ENCODE measurements around the gene AACS.

DNA sequence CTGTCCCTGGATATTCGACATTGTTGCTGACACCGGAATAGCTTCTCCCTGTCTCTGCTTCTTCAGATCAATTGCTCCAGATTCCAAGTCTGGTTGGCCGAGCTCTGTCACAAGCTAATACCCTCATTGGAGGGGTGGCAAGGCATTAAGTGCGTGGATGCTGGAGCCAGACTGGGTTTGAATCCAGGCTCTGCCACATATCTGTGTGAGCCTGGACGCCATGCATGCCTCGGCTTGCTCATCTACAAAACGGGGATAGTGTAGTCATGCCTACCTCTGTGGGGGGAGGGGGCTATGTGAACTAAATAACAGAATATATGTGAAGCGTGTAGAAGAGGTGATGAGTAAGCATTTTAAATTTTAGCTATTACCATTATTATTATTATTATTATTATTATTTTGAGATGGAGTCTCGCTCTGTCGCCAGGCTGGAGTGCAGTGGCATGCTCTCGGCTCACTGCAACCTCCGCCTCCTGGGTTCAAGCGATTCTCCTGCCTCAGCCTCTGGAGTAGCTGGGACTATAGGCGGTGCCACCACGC is 97.3 kb downstream of the AACS start:
- TF ChIP-seq, protein P1, sequence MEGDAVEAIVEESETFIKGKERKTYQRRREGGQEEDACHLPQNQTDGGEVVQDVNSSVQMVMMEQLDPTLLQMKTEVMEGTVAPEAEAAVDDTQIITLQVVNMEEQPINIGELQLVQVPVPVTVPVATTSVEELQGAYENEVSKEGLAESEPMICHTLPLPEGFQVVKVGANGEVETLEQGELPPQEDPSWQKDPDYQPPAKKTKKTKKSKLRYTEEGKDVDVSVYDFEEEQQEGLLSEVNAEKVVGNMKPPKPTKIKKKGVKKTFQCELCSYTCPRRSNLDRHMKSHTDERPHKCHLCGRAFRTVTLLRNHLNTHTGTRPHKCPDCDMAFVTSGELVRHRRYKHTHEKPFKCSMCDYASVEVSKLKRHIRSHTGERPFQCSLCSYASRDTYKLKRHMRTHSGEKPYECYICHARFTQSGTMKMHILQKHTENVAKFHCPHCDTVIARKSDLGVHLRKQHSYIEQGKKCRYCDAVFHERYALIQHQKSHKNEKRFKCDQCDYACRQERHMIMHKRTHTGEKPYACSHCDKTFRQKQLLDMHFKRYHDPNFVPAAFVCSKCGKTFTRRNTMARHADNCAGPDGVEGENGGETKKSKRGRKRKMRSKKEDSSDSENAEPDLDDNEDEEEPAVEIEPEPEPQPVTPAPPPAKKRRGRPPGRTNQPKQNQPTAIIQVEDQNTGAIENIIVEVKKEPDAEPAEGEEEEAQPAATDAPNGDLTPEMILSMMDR (IDR thresholded peaks at IDR 0.05; ENCODE audit: control extremely low read depth in 1 of 3, insufficient read depth in 1 of 3, low read depth in 1 of 3, low read length in 3 of 3): no peak
- TF ChIP-seq ATF3 (IDR thresholded peaks at IDR 0.05; ENCODE audit: insufficient read depth, low read depth, low read length) (no peak), POLR2A (IDR thresholded peaks at IDR 0.05; ENCODE audit: control extremely low read depth in 1 of 2, low read depth in 2 of 2, low read length in 2 of 2) (no peak), GABPA (IDR thresholded peaks at IDR 0.05; ENCODE audit: borderline replicate concordance, insufficient read depth, low read length) (no peak), POLR2AphosphoS5 (IDR thresholded peaks at IDR 0.05; ENCODE audit: low read depth, low read length) (no peak), YY1 (IDR thresholded peaks at IDR 0.05; ENCODE audit: low read depth, low read length) (no peak), TAF7 (optimal IDR thresholded peaks at IDR 0.05; ENCODE audit: borderline replicate concordance, low read depth, low read length) (no peak), KDM1A (IDR thresholded peaks at IDR 0.05; ENCODE audit: borderline replicate concordance, low read length) (no peak), E2F6 (IDR thresholded peaks at IDR 0.05) (no peak), RBBP5 (IDR thresholded peaks at IDR 0.05; ENCODE audit: borderline replicate concordance, low read depth, low read length) (no peak), KDM5A (IDR thresholded peaks at IDR 0.05; ENCODE audit: low read length) (no peak), CREB1 (IDR thresholded peaks at IDR 0.05) (no peak), RXRA (IDR thresholded peaks at IDR 0.05; ENCODE audit: insufficient read depth, low read depth, low read length) (no peak)
- TF ChIP-seq, protein P2, sequence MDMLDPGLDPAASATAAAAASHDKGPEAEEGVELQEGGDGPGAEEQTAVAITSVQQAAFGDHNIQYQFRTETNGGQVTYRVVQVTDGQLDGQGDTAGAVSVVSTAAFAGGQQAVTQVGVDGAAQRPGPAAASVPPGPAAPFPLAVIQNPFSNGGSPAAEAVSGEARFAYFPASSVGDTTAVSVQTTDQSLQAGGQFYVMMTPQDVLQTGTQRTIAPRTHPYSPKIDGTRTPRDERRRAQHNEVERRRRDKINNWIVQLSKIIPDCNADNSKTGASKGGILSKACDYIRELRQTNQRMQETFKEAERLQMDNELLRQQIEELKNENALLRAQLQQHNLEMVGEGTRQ (IDR thresholded peaks at IDR 0.05; ENCODE audit: low read length): no peak

All from H1 (cell line).